Epithelial cell of esophagus (primary cell): Measurements from ENCODE around the gene DDX50.
A peak's percentile ranks its signal among the peaks of the same experiment; 100 is the strongest.

ENCODE experiments used
- DNase-seq: peaks from one replicate; pipeline ENCODE4 v3.0.0; 2010; ENCODE audit warnings: low read depth
- H3K4me3 ChIP-seq: 2 replicates; pipeline ENCODE4 v1.5.1; 2011; ENCODE audit warnings: mild to moderate bottlenecking, low read length, control low read depth
- CTCF ChIP-seq: IDR thresholded peaks from 2 replicates; pipeline ENCODE4 v1.5.1; 2011; ENCODE audit warnings: low read depth, mild to moderate bottlenecking, low read length, control low read depth, inconsistent platforms; ENCODE audit not compliant: insufficient read depth; ENCODE audit errors: missing control alignments

DDX50 gene

GRCh38 chr10:68989317-68989990 is 88.3 kb downstream of the DDX50 start:
- H3K4me3 ChIP-seq, result peak overlapping the region; percentile 89
- TF ChIP-seq CTCF, result no peak
- DNase-seq, result no peak

- no peak overlapping the region for H3K4me3 ChIP-seq
- no peak for TF ChIP-seq CTCF
- peak; percentile 74 for DNase-seq
Observed at GRCh38 chr10:68992636-68993440, 91.7 kb downstream of the DDX50 start.
